ENCODE data around the gene PRKCSH. TPM values are rescaled to one million over a fixed set of nuclear protein-coding genes. Genes with fewer than 3 reads are reported as not detected.
"Not testable (repeated sequence)": the region's sequence is repeated elsewhere in the genome, so short reads cannot be mapped to it uniquely, and the experiment has no call there.

The PRKCSH gene
- total RNA-seq, 1 donor from 2014 or later, result 276 TPM

DNA sequence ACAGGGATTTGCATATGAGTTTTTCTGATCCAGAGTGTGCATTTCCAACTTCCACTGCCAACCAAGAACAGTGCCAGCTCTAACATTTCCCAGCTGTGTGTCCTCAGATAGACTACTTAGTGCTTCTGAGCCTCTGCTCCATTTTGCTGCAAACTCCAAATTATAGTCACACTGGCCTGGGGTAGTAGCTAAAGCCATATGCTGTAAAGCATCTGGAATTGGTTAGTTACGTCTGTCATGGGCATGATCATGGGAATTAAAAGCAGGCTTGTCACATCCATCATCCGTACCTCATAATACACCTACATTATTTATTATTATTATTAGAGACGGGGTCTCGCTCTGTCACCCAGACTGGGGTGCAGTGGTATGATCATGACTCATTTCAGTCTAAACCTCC lies 38.3 kb downstream of the PRKCSH start:
- Mint-ChIP-seq H3K4me3 (ENCODE audit: unreplicated experiment) (peak overlapping the region; percentile 37), H3K4me1 (ENCODE audit: low read depth, unreplicated experiment) (peaks cover 33% of the 10 kb centered on the region), H3K27me3 (ENCODE audit: unreplicated experiment) (peaks cover 17% of the 10 kb centered on the region), H3K9me3 (ENCODE audit: unreplicated experiment) (peaks cover 22% of the 10 kb centered on the region), H3K27ac (ENCODE audit: unreplicated experiment) (peak overlapping the region; percentile 34), H3K36me3 (ENCODE audit: unreplicated experiment) (peaks cover 9% of the 10 kb centered on the region)
- DNase-seq, result no peak
- TF ChIP-seq, protein P1, sequence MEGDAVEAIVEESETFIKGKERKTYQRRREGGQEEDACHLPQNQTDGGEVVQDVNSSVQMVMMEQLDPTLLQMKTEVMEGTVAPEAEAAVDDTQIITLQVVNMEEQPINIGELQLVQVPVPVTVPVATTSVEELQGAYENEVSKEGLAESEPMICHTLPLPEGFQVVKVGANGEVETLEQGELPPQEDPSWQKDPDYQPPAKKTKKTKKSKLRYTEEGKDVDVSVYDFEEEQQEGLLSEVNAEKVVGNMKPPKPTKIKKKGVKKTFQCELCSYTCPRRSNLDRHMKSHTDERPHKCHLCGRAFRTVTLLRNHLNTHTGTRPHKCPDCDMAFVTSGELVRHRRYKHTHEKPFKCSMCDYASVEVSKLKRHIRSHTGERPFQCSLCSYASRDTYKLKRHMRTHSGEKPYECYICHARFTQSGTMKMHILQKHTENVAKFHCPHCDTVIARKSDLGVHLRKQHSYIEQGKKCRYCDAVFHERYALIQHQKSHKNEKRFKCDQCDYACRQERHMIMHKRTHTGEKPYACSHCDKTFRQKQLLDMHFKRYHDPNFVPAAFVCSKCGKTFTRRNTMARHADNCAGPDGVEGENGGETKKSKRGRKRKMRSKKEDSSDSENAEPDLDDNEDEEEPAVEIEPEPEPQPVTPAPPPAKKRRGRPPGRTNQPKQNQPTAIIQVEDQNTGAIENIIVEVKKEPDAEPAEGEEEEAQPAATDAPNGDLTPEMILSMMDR (IDR thresholded peaks at IDR 0.05; ENCODE audit: partially characterized antibody, unreplicated experiment), result no peak

GRCh38 chr19:11475343-11475742 lies 39.9 kb downstream of the PRKCSH start:
- H3K4me3 Mint-ChIP-seq (ENCODE audit: unreplicated experiment); DNase-seq; H3K27ac Mint-ChIP-seq (ENCODE audit: unreplicated experiment): not testable (repeated sequence)
- Mint-ChIP-seq H3K4me1 (ENCODE audit: low read depth, unreplicated experiment) (peaks cover 30% of the 10 kb centered on the region), H3K36me3 (ENCODE audit: unreplicated experiment) (peaks cover 15% of the 10 kb centered on the region), H3K27me3 (ENCODE audit: unreplicated experiment) (peaks cover 23% of the 10 kb centered on the region), H3K9me3 (ENCODE audit: unreplicated experiment) (peaks cover 25% of the 10 kb centered on the region)

DNA sequence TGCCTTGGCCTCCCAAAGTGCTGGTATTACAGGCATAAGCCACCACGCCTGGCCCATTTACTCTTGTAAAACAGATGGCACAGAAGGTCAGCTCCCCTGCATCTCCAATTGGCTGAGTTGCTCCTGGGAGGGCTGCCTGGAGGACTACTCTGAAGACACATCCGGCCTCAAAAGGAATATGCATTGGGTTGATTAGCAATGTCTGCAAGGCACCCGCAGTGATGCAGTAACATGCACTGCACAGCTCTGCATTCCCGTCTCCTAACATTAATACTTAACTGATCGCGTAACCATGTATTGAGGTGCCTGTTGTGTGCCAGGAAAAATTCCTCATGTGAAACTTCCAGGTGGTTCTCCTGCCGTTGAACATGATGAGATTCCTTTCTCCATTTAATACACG lies 40.4 kb downstream of the PRKCSH start:
- peaks cover 25% of the 10 kb centered on the region for H3K9me3 Mint-ChIP-seq (ENCODE audit: unreplicated experiment)
- DNase-seq, result no peak
- H3K36me3 Mint-ChIP-seq (ENCODE audit: unreplicated experiment), result peaks cover 15% of the 10 kb centered on the region
- peaks cover 30% of the 10 kb centered on the region for H3K4me1 Mint-ChIP-seq (ENCODE audit: low read depth, unreplicated experiment)
- H3K27ac Mint-ChIP-seq (ENCODE audit: unreplicated experiment), result peak overlapping the region; percentile 72
- peaks cover 23% of the 10 kb centered on the region for H3K27me3 Mint-ChIP-seq (ENCODE audit: unreplicated experiment)
- H3K4me3 Mint-ChIP-seq (ENCODE audit: unreplicated experiment), result peak overlapping the region; percentile 85
- TF ChIP-seq, protein P1 (IDR thresholded peaks at IDR 0.05; ENCODE audit: partially characterized antibody, unreplicated experiment), result no peak

- Mint-ChIP-seq H3K27ac (ENCODE audit: unreplicated experiment) (peak overlapping the region; percentile 99), H3K27me3 (ENCODE audit: unreplicated experiment) (peaks cover 28% of the 10 kb centered on the region), H3K9me3 (ENCODE audit: unreplicated experiment) (peaks cover 31% of the 10 kb centered on the region), H3K4me1 (ENCODE audit: low read depth, unreplicated experiment) (peaks cover 24% of the 10 kb centered on the region), H3K36me3 (ENCODE audit: unreplicated experiment) (peaks cover 10% of the 10 kb centered on the region), H3K4me3 (ENCODE audit: unreplicated experiment) (peak overlapping the region; percentile 90)
- no peak for DNase-seq
- TF ChIP-seq, protein P1 (IDR thresholded peaks at IDR 0.05; ENCODE audit: partially characterized antibody, unreplicated experiment), result no peak
These were observed 43.0 kb downstream of the PRKCSH start for GRCh38 chr19:11478167-11479089.

GRCh38 chr19:11479090-11479897 lies 43.9 kb downstream of the PRKCSH start:
- peaks cover 28% of the 10 kb centered on the region for H3K9me3 Mint-ChIP-seq (ENCODE audit: unreplicated experiment)
- H3K4me1 Mint-ChIP-seq (ENCODE audit: low read depth, unreplicated experiment), result peaks cover 22% of the 10 kb centered on the region
- DNase-seq, result peak; percentile 99
- peaks cover 10% of the 10 kb centered on the region for H3K36me3 Mint-ChIP-seq (ENCODE audit: unreplicated experiment)
- peak overlapping the region; percentile 99 for H3K27ac Mint-ChIP-seq (ENCODE audit: unreplicated experiment)
- peak overlapping the region; percentile 90 for H3K4me3 Mint-ChIP-seq (ENCODE audit: unreplicated experiment)
- peaks cover 31% of the 10 kb centered on the region for H3K27me3 Mint-ChIP-seq (ENCODE audit: unreplicated experiment)
- TF ChIP-seq, protein P1 (IDR thresholded peaks at IDR 0.05; ENCODE audit: partially characterized antibody, unreplicated experiment), result no peak

Measured in glutamatergic neuron (in vitro differentiated cells).